Psoas muscle (tissue), 8 donors: ENCODE data around the gene FSTL4. TPM values are rescaled to one million over a fixed set of nuclear protein-coding genes. Genes with fewer than 3 reads are reported as not detected.

Experiments
- ATAC-seq, 4 donors: fragments of 200-7000 bp; cut with Tn5 transposase; one replicate each; pipeline ENCODE4 v1.9.1; 2020; ENCODE audit warnings: moderate library complexity in 3 of 4, mild to moderate bottlenecking in 2 of 4
- DNase-seq, 2 donors: peaks; one replicate each; pipeline ENCODE4 v3.0.0-alpha.2; 2020
- H3K27ac ChIP-seq: fragments of 200-600 bp; one replicate; pipeline ENCODE4 v1.8.0; 2022
- H3K27me3 ChIP-seq, 3 donors: fragments of 200-600 bp in 1 of 3; one replicate each; pipeline versions ENCODE4 v1.6.1 to v1.8.0; 2013 to 2022; ENCODE audit warnings: low read length in 2 of 3, mild to moderate bottlenecking in 2 of 3, moderate library complexity in 1 of 3; ENCODE audit not compliant: insufficient read depth in 3 of 3
- H3K36me3 ChIP-seq, 2 donors: fragments of 200-600 bp in 1 of 2; one replicate each; pipeline versions ENCODE4 v1.6.1 to v1.8.0; 2013 to 2022; ENCODE audit warnings: low read depth in 1 of 2, mild to moderate bottlenecking in 1 of 2, moderate library complexity in 1 of 2; ENCODE audit not compliant: insufficient read depth in 1 of 2
- H3K4me1 ChIP-seq: fragments of 200-600 bp; one replicate; pipeline ENCODE4 v1.8.0; 2022
- H3K4me3 ChIP-seq: fragments of 200-600 bp; one replicate; pipeline ENCODE4 v1.8.0; 2022; ENCODE audit warnings: mild to moderate bottlenecking
- H3K9me3 ChIP-seq: fragments of 200-600 bp; one replicate; pipeline ENCODE4 v1.8.0; 2022
- WGBS, 3 donors: extraction: QIAGEN DNeasy Blood & Tissue Kit; methylation state at CpG; one replicate each; pipeline versions ENCODE4 v1.1.6 to v1.1.7; 2013; 5-methylcytosine and 5-hydroxymethylcytosine counted together
- intact Hi-C, 2 donors: fragments of 100-400 bp; cut with DNase I; formaldehyde crosslinking; loops; one replicate each; pipeline versions ENCODE4 v1.11.0 to v1.14.2; 2022
- polyA plus RNA-seq, 3 donors: library from polyadenylated mRNA; stranded (reverse); fragments of 200-250 nt; gene quantifications; one replicate each; pipeline ENCODE4 v1.2.3, GENCODE V29; 2013
- total RNA-seq, 4 donors: library from RNA; stranded (reverse); fragmentation: NEBNext Ultra II Directional in 2 of 4; extraction: Animal tissue kit (Norgen Biotek cat#: 25700) in 2 of 4; gene quantifications; one replicate each; pipeline versions ENCODE4 v1.2.1 to v1.2.4, GENCODE V29; 2021 to 2023
- TF ChIP-seq, protein P1 (sequence below): fragments of 200-600 bp; IDR thresholded peaks from one replicate; pipeline ENCODE4 v1.8.0; 2022; ENCODE audit warnings: antibody characterized with exemption
- donor health status: healthy with polysubstance abuse.
- donor health status: DM: no; HTN: no; CAD: no; lungs with moderate emphysema.
- donor health status: Bipolar disorder and iron deficiency.
- donor health status: healthy.
- donor health status: DM: yes; HTN: yes; CAD: no.
- donor health status: DM: no; HTN: no; CAD: no.
- donor health status: DM: no; HTN: no; CAD: no.
- donor health status: DM: yes; HTN: yes; CAD: no.

The FSTL4 gene
- total and polyA plus RNA-seq, 7 donors, result 0.07 to 0.81 (median 0.24) TPM

DNA sequence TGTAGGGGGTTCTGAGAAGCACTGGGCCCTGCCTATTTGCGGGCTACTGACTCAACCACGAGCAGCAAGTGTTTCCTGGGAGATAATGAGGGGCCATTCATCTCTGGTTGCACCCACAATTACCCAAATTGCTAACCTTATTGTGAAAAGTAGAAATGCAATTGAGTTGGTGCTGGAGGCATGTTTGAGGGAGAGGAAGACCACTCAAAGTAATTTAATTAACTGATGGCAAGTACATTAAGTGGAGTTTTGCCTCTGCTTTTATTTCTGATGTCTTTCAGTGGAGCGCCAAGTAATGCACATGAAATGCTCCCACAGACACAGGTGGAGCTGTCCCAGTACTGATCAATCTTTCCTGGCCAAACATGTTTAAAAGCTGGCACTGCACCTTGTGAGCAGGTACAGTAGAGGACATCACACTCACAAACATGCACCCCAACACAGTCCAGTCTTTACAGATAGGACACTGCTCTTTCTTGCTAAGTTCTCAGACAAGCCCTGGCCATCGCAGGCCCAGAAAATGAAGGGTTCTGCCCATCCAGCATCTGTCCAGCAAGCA, 365.1 kb downstream of the FSTL4 start:
- H3K36me3 ChIP-seq, result no peaks in the 10 kb centered on the region
- H3K4me1 ChIP-seq, result peaks cover 27% of the 10 kb centered on the region
- no peak for ATAC-seq
- H3K4me3 ChIP-seq, result no peak overlapping the region
- no peaks in the 10 kb centered on the region for H3K27me3 ChIP-seq
- DNase-seq, result no peak
- no peaks in the 10 kb centered on the region for H3K9me3 ChIP-seq
- intact Hi-C loops, result loop anchor here in 1 of 2 donors (5.0 kb wide), 1 partner anchor 365 kb away; no protein-coding TSS in a partner anchor
- TF ChIP-seq, protein P1, sequence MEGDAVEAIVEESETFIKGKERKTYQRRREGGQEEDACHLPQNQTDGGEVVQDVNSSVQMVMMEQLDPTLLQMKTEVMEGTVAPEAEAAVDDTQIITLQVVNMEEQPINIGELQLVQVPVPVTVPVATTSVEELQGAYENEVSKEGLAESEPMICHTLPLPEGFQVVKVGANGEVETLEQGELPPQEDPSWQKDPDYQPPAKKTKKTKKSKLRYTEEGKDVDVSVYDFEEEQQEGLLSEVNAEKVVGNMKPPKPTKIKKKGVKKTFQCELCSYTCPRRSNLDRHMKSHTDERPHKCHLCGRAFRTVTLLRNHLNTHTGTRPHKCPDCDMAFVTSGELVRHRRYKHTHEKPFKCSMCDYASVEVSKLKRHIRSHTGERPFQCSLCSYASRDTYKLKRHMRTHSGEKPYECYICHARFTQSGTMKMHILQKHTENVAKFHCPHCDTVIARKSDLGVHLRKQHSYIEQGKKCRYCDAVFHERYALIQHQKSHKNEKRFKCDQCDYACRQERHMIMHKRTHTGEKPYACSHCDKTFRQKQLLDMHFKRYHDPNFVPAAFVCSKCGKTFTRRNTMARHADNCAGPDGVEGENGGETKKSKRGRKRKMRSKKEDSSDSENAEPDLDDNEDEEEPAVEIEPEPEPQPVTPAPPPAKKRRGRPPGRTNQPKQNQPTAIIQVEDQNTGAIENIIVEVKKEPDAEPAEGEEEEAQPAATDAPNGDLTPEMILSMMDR, result no peak
- H3K27ac ChIP-seq, result peak overlapping the region; percentile 71
- 93 to 96% (median 94%) methylated on average over 4 of the region's 4 CpGs for WGBS, 3 donors

DNA sequence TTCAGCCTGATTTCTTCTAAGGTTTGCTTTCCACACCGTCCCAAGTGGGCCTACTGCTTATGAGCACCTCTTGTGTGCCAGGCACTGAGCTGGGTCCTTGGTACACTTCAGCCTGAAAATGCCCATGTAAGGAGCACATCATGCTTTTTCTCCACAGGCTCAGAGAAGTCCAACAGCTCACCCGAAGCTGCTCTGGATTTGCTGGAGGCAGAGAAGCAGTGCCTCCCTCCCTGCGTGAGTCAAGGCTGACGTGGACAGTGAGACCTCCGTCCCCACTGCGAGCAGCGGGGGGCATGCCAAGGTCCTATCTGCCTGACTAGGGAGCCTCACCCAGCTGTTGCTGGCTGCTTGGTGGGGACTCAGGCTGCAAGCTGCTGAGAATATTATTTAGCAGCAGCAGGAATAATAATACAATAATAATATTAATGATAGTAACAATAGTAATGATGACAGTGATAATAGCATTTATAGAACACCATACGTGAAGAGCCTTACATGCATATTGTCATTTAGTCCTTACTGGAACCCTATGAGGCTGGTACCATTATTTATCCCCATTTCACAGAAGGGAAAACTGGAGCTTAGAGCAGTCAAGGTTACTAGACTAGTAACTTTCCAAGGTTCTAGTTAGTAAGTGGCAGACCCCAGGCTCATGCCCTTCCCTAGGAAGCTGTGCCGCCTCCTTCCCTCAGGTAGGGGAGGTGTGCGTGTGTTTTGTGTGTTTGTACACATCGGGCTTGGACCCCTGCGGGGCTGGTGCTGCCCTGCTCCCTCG, 365.8 kb downstream of the FSTL4 start:
- no peak overlapping the region for H3K4me3 ChIP-seq
- ATAC-seq (no peak), DNase-seq (no peak)
- no peaks in the 10 kb centered on the region for H3K27me3 ChIP-seq
- peaks cover 27% of the 10 kb centered on the region for H3K4me1 ChIP-seq
- TF ChIP-seq, protein P1, result no peak
- no peaks in the 10 kb centered on the region for H3K9me3 ChIP-seq
- H3K36me3 ChIP-seq, result no peaks in the 10 kb centered on the region
- H3K27ac ChIP-seq, result no peak overlapping the region
- intact Hi-C loops, result loop anchor here in 1 of 2 donors (5.0 kb wide), 1 partner anchor 364 kb away; no protein-coding TSS in a partner anchor
- 85 to 90% (median 88%) methylated on average over 13 of the region's 13 CpGs for WGBS, 3 donors

DNA sequence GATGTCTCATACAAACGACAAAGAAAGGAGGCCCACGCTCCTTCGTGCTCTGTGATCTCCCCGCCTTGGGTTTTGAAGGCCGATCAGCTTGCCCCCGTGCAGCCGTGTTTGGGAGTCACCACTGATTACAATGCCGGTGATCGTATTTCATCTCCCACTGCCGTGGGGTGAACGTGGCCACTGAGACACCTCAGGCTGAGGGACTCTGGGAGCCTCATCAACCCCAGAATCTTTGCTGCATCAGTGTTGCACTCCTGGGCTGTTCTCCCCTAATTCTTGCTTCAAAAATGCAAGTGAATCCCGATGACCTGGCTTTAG, 366.3 kb downstream of the FSTL4 start:
- ATAC-seq (no peak), DNase-seq (no peak)
- Histone ChIP-seq H3K9me3 (no peaks in the 10 kb centered on the region), H3K27ac (no peak overlapping the region), H3K36me3 (no peaks in the 10 kb centered on the region), H3K4me3 (no peak overlapping the region), H3K4me1 (peaks cover 27% of the 10 kb centered on the region), H3K27me3 (no peaks in the 10 kb centered on the region)
- TF ChIP-seq, protein P1, result no peak
- 79 to 82% (median 81%) methylated on average over 12 of the region's 12 CpGs for WGBS, 3 donors
- intact Hi-C loops, result loop anchor here in 1 of 2 donors (5.0 kb wide), 1 partner anchor 364 kb away; no protein-coding TSS in a partner anchor

DNA sequence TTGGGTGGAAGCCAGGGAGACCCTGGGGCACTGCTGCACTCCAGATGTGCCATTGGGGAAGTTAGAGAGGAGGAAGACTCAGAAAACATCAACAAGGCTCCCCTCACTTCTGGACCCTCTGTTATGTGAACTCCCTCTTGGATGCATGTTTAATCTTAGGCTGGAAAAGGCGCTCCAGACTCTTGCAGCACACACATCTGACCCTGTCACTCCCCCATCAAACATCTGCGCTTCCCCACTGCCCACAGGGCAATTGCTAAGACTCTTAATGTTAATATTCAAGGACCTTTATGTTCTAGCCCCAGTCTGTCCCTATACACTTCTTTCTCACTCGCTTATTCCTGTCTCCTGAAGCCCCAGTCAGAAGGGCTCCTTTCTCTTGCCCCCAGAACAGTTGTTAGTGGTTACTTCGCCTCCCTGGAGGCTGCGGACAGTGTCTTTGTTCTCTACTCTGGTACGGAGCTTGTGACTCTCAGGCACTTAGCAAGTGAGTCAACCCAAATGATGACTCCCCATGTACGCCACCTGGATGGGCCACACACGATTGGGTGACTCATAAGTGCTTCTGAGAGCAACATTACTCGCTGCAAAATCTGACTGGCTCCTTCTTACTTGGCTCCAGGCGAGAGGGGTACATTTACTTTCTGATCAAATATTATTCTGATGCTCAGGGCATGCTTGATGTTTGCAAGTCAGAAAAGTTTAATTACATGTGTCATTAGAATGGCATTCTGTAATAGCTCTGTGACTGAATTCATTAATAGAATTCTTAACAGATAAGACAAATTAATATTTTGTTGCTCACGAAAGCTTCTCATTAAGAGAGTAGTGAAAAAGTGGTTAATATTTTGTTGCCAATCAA, 366.9 kb downstream of the FSTL4 start:
- intact Hi-C loops, result loop anchor here in 1 of 2 donors (5.0 kb wide), 1 partner anchor 363 kb away; no protein-coding TSS in a partner anchor
- ATAC-seq, result peak; percentile 44 to 69 (median 59)
- TF ChIP-seq, protein P1, result no peak
- no peak for DNase-seq
- Histone ChIP-seq H3K9me3 (no peaks in the 10 kb centered on the region), H3K27ac (peak overlapping the region; percentile 19), H3K36me3 (no peaks in the 10 kb centered on the region), H3K4me3 (no peak overlapping the region), H3K4me1 (peaks cover 27% of the 10 kb centered on the region), H3K27me3 (no peaks in the 10 kb centered on the region)
- WGBS, 3 donors, result 73 to 75% (median 73%) methylated on average over 11 of the region's 11 CpGs
